Ishikawa (cell line): ENCODE results near the gene ARHGAP32.

Source experiments
- EP300 ChIP-seq: IDR thresholded peaks from 2 replicates; pipeline ENCODE4 v1.6.1; 2012; ENCODE audit warnings: borderline replicate concordance
- NFIC ChIP-seq: IDR thresholded peaks from 2 replicates; pipeline ENCODE4 v1.6.1; 2012
- RAD21 ChIP-seq: IDR thresholded peaks from 2 replicates; pipeline ENCODE4 v1.6.1; 2012; ENCODE audit warnings: low read depth
- TAF1 ChIP-seq: IDR thresholded peaks from 2 replicates; pipeline ENCODE4 v1.6.1; 2012; ENCODE audit warnings: low read depth, mild to moderate bottlenecking
- YY1 ChIP-seq: IDR thresholded peaks from 2 replicates; pipeline ENCODE4 v1.6.1; 2012; ENCODE audit warnings: low read depth

GRCh38 chr11:129086976-129087375 is 105.1 kb downstream of the ARHGAP32 start:
- TF ChIP-seq EP300 = no peak
- TF ChIP-seq TAF1 = no peak
- TF ChIP-seq YY1 = no peak
- TF ChIP-seq NFIC = no peak
- TF ChIP-seq RAD21 = no peak
